IMR-90 (cell line): ENCODE data around the gene FOXA2. TPM values are rescaled to one million over a fixed set of nuclear protein-coding genes. Genes with fewer than 3 reads are reported as not detected.

Source experiments
- CHD1 ChIP-seq: IDR thresholded peaks from 2 replicates; pipeline ENCODE4 v1.6.1; 2012; ENCODE audit warnings: low read depth, low read length, improper control_type of control experiment
- ELK1 ChIP-seq: fragments of 150-350 bp; IDR thresholded peaks from 2 replicates; pipeline ENCODE4 v1.6.1; 2016; ENCODE audit warnings: low read depth, mild to moderate bottlenecking, low read length, moderate library complexity, borderline replicate concordance
- MXI1 ChIP-seq: IDR thresholded peaks from 2 replicates; pipeline ENCODE4 v1.6.1; 2012; ENCODE audit warnings: low read depth, mild to moderate bottlenecking, low read length, moderate library complexity, borderline replicate concordance
- NFE2L2 ChIP-seq: fragments of 150-350 bp; IDR thresholded peaks from 2 replicates; pipeline ENCODE4 v1.6.1; 2016; ENCODE audit warnings: low read depth, mild to moderate bottlenecking, low read length
- POLR2A ChIP-seq: IDR thresholded peaks from 2 replicates; pipeline ENCODE4 v1.6.1; 2012; ENCODE audit warnings: mild to moderate bottlenecking, low read depth, low read length
- SMC3 ChIP-seq: fragments of 150-350 bp; IDR thresholded peaks from 2 replicates; pipeline ENCODE4 v1.6.1; 2016; ENCODE audit warnings: low read depth, mild to moderate bottlenecking, antibody characterized with exemption, low read length, moderate library complexity
- polyA plus RNA-seq, 3 experiments: library from polyadenylated mRNA; depleted of rRNA; stranded (reverse); fragments of >200 nt; gene quantifications; 2 replicates each; pipeline ENCODE4 v1.2.3, GENCODE V29; 2012; ENCODE audit warnings: low replicate concordance in 1 of 3
- total RNA-seq: library from RNA; depleted of rRNA; stranded (reverse); fragments of >200 nt; gene quantifications from 2 replicates; pipeline ENCODE4 v1.2.3, GENCODE V29; 2012

Gene FOXA2
- total and polyA plus RNA-seq, 2 of the 4 experiments (the other 2 are of a cell fraction): not detected

DNA sequence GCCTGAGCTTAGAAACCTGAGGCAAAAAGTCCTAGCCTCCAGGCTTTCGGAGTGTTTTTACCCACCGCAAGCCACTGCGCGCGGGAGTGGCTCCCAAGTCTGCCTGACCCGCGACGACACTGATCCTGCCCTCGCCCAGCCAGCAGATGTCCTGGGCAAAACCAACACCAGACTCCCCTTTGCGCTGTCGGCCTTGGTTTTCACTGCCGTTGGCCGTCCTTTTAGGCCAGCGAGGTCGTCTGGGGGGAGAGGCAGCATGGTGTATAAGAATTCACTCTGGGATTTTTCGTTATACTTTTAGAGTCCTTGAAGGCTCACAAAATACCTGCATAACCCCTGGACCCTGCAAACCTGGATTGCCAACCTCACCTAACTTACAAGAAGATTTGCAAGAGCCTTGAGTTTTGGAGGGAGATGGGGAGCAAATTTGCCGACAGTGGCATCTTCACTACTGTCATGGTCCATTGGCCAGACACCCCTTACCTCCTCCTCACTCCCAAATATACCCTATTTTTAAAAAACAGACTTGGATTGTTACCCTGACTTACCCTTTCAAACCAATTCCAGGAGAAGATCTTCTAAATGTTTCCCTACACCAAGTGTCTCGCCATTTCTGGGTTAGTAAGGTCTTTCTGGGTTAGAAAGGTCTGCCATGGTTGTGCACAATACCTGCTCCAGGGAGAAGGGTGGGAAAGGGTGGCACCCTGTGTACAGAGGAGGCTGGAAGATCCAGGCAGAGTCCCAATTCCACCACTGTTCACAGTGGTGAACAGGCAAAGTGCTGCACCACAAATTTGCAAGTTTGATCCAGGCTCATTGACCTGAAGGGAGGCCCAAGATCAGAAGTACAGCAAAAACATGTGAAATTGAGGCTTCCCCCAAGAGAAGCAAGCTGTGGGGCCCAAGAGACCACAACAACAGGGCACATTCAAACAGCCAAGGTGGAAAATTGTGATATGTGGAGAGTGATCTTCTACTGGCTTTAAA, 4.4 kb downstream of the FOXA2 start (continued):
- TF ChIP-seq ELK1: no peak
- no peak for TF ChIP-seq CHD1
- TF ChIP-seq POLR2A: no peak
- no peak for TF ChIP-seq SMC3
- no peak for TF ChIP-seq MXI1
- TF ChIP-seq NFE2L2: no peak
